GM23248 (cell line): ENCODE results near the gene SPPL2B. TPM values are rescaled to one million over a fixed set of nuclear protein-coding genes. Genes with fewer than 3 reads are reported as not detected.

Source experiments
- DNase-seq: peaks from one replicate; pipeline ENCODE4 v3.0.0-alpha.2; 2015
- H2AFZ ChIP-seq: fragments of 200-600 bp; sonication (generic); 2 replicates; pipeline ENCODE4 v1.6.1; 2016; ENCODE audit warnings: antibody characterized with exemption
- H3F3A ChIP-seq: fragments of 200-600 bp; sonication (generic); 2 replicates; pipeline ENCODE4 v1.6.1; 2016; ENCODE audit warnings: mild to moderate bottlenecking, antibody characterized with exemption, mixed run types; ENCODE audit not compliant: insufficient read depth
- H3K27ac ChIP-seq: fragments of 200-600 bp; sonication (generic); 2 replicates; pipeline ENCODE4 v1.5.1; 2016; ENCODE audit warnings: mild to moderate bottlenecking
- H3K27me3 ChIP-seq: fragments of 200-600 bp; sonication (generic); replicated peaks from 2 replicates; pipeline ENCODE4 v1.6.1; 2016; ENCODE audit warnings: mild to moderate bottlenecking; ENCODE audit not compliant: insufficient read depth
- H3K36me3 ChIP-seq: fragments of 200-600 bp; sonication (generic); 2 replicates; pipeline ENCODE4 v1.6.1; 2016; ENCODE audit warnings: low read depth, mild to moderate bottlenecking
- H3K4me1 ChIP-seq: fragments of 200-600 bp; sonication (generic); 2 replicates; pipeline ENCODE4 v1.6.1; 2016; ENCODE audit warnings: mild to moderate bottlenecking; ENCODE audit not compliant: insufficient read depth
- H3K4me2 ChIP-seq: fragments of 200-600 bp; sonication (generic); one replicate; pipeline ENCODE4 v1.6.1; 2016; ENCODE audit warnings: mild to moderate bottlenecking; ENCODE audit not compliant: unreplicated experiment
- H3K4me3 ChIP-seq: fragments of 200-600 bp; sonication (generic); 2 replicates; pipeline ENCODE4 v1.5.1; 2016; ENCODE audit warnings: mild to moderate bottlenecking
- H3K79me2 ChIP-seq: fragments of 200-600 bp; sonication (generic); 2 replicates; pipeline ENCODE4 v1.6.1; 2016; ENCODE audit warnings: mild to moderate bottlenecking; ENCODE audit not compliant: insufficient read depth
- H3K9ac ChIP-seq: fragments of 200-600 bp; sonication (generic); 2 replicates; pipeline ENCODE4 v1.6.1; 2016; ENCODE audit warnings: mild to moderate bottlenecking
- H3K9me2 ChIP-seq: fragments of 200-600 bp; sonication (generic); 2 replicates; pipeline ENCODE4 v1.6.1; 2016; ENCODE audit warnings: mixed run types, mild to moderate bottlenecking, moderate library complexity; ENCODE audit not compliant: insufficient read depth
- H3K9me3 ChIP-seq: fragments of 200-600 bp; sonication (generic); one replicate; pipeline ENCODE4 v1.6.1; 2017; ENCODE audit warnings: low read depth
- H4K20me1 ChIP-seq: fragments of 200-600 bp; sonication (generic); 2 replicates; pipeline ENCODE4 v1.6.0; 2016; ENCODE audit not compliant: insufficient read depth
- EZH2 ChIP-seq: fragments of 200-600 bp; sonication (generic); IDR thresholded peaks from 2 replicates; pipeline ENCODE4 v1.6.1; 2018; ENCODE audit warnings: antibody characterized with exemption, mild to moderate bottlenecking; ENCODE audit not compliant: insufficient read depth, poor library complexity, severe bottlenecking
- EZH2phosphoT487 ChIP-seq: fragments of 200-600 bp; sonication (generic); IDR thresholded peaks from 2 replicates; pipeline ENCODE4 v1.6.1; 2018; ENCODE audit warnings: antibody characterized with exemption, moderate library complexity, mild to moderate bottlenecking, low read depth; ENCODE audit not compliant: insufficient read depth
- WGBS, 2 experiments: methylation state at CpG; one replicate each; pipeline ENCODE4 v1.1.6; 2015 to 2017; ENCODE audit warnings: low lambda C conversion rate in 2 of 2, low coverage in 1 of 2; ENCODE audit errors: missing lambda C conversion rate in 2 of 2; 5-methylcytosine and 5-hydroxymethylcytosine counted together
- in situ Hi-C: fragments of 300-500 bp; cut with MboI; formaldehyde crosslinking; loops from 2 replicates; pipeline ENCODE4 v1.15.0; 2020
- polyA plus RNA-seq: library from polyadenylated mRNA; unstranded; fragments of >200 nt; fragmentation: Nextera tagmentation; extraction: Ambion mirVana; gene quantifications from 2 replicates; pipeline ENCODE4 v1.2.1, GENCODE V29; 2016
- total RNA-seq: library from RNA; depleted of rRNA; stranded (reverse); fragments of >200 nt; shearing (Covaris generic); gene quantifications from 2 replicates; pipeline ENCODE4 v1.2.3, GENCODE V29; 2014

Gene SPPL2B
- total and polyA plus RNA-seq, 2 experiments from 2014 or later: 38.9 to 43.0 TPM

DNA sequence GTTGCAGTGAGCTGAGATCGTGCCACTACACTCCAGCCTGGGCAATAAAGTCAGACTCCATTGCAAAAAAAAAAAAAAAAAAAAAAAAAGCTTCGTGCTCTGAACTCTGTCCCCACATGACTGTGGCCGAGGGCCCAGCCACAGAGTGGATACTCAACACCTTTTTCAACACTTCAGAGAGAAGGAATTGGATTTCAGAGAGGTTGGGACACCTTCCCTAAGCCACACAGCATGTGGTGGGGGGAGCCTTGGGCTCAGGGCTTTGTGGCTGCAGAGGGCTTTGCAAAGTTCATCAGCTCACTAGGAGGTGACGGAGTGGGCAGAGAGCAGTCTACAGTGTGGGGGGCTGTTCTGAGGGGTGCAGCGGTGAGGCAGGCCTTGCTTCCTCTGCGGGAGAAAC, 9.6 kb upstream of the SPPL2B start:
- H3K27me3 ChIP-seq: no peaks in the 10 kb centered on the region
- H4K20me1 ChIP-seq: no peaks in the 10 kb centered on the region
- TF ChIP-seq EZH2phosphoT487 (no peak), EZH2 (no peak)
- no peaks in the 10 kb centered on the region for H3K4me1 ChIP-seq
- no peak overlapping the region for H3K4me3 ChIP-seq
- no peak overlapping the region for H3K9ac ChIP-seq
- no peak overlapping the region for H2AFZ ChIP-seq
- in situ Hi-C loops: no loop called here
- no peaks in the 10 kb centered on the region for H3K36me3 ChIP-seq
- H3K79me2 ChIP-seq: no peaks in the 10 kb centered on the region
- no peaks in the 10 kb centered on the region for H3K9me2 ChIP-seq
- H3K4me2 ChIP-seq: no peak overlapping the region
- no peak for DNase-seq
- 74 to 90% methylated on average over 6 of the region's 6 CpGs for WGBS, 2 experiments
- peaks cover 12% of the 10 kb centered on the region; the same call in 1 of the 2 replicates for H3F3A ChIP-seq
- H3K9me3 ChIP-seq: no peaks in the 10 kb centered on the region
- no peak overlapping the region for H3K27ac ChIP-seq

- Histone ChIP-seq H4K20me1 (no peaks in the 10 kb centered on the region), H3F3A (peaks cover 12% of the 10 kb centered on the region; the same call in 1 of the 2 replicates), H3K4me1 (no peaks in the 10 kb centered on the region), H3K27ac (no peak overlapping the region), H3K4me2 (no peak overlapping the region), H3K4me3 (no peak overlapping the region), H3K36me3 (no peaks in the 10 kb centered on the region), H3K9me2 (no peaks in the 10 kb centered on the region), H2AFZ (no peak overlapping the region), H3K27me3 (no peaks in the 10 kb centered on the region), H3K79me2 (peaks cover 4% of the 10 kb centered on the region; the same call in 1 of the 2 replicates), H3K9ac (no peak overlapping the region), H3K9me3 (no peaks in the 10 kb centered on the region)
- 83 to 86% methylated on average over 16 to 20 of the region's 20 CpGs for WGBS, 2 experiments
- in situ Hi-C loops: no loop called here
- DNase-seq: no peak
- no peak for TF ChIP-seq EZH2phosphoT487
- no peak for TF ChIP-seq EZH2
Observed at GRCh38 chr19:2319551-2319950, 8.9 kb upstream of the SPPL2B start.

- H3F3A ChIP-seq: peaks cover 12% of the 10 kb centered on the region; the same call in 1 of the 2 replicates
- H3K9me3 ChIP-seq: no peaks in the 10 kb centered on the region
- H3K4me1 ChIP-seq: no peaks in the 10 kb centered on the region
- 52 to 61% methylated on average over 12 of the region's 12 CpGs for WGBS, 2 experiments
- H2AFZ ChIP-seq: no peak overlapping the region
- H3K9me2 ChIP-seq: no peaks in the 10 kb centered on the region
- H4K20me1 ChIP-seq: no peaks in the 10 kb centered on the region
- no peak overlapping the region for H3K4me2 ChIP-seq
- in situ Hi-C loops: no loop called here
- H3K27ac ChIP-seq: no peak overlapping the region
- no peaks in the 10 kb centered on the region for H3K27me3 ChIP-seq
- no peak for DNase-seq
- H3K4me3 ChIP-seq: no peak overlapping the region
- H3K36me3 ChIP-seq: no peaks in the 10 kb centered on the region
- peaks cover 9% of the 10 kb centered on the region; the same call in 1 of the 2 replicates for H3K79me2 ChIP-seq
- TF ChIP-seq EZH2phosphoT487 (no peak), EZH2 (no peak)
- H3K9ac ChIP-seq: no peak overlapping the region
Observed at GRCh38 chr19:2320049-2320448, 8.4 kb upstream of the SPPL2B start.

DNA sequence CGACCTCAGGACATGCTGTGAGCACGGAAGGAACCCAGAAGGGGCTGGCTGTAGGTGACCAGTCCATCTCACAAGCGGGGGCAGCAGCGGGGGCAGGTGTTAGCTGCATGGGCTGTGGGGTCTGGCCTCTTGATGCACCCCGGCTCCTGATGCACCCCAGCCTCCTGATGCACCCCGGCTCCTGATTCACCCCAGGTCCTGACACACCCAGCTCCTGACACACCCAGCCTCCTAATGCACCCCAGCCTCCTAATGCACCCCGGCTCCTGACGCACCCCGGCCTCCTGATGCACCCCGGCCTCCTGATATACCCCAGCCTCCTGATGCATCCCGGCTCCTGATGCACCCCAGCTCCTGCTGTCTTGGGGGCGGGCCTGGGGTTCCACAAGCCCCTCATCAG, 7.5 kb upstream of the SPPL2B start:
- no peak overlapping the region for H3K27ac ChIP-seq
- 87 to 93% methylated on average over 12 of the region's 12 CpGs for WGBS, 2 experiments
- TF ChIP-seq EZH2: no peak
- TF ChIP-seq EZH2phosphoT487: no peak
- DNase-seq: no peak
- H3K9me3 ChIP-seq: no peaks in the 10 kb centered on the region
- H3K9ac ChIP-seq: no peak overlapping the region
- H3K79me2 ChIP-seq: peaks cover 16% of the 10 kb centered on the region
- no peaks in the 10 kb centered on the region for H4K20me1 ChIP-seq
- no peak overlapping the region for H2AFZ ChIP-seq
- H3K4me3 ChIP-seq: no peak overlapping the region
- H3K4me2 ChIP-seq: no peak overlapping the region
- H3F3A ChIP-seq: peaks cover 12% of the 10 kb centered on the region; the same call in 1 of the 2 replicates
- no peaks in the 10 kb centered on the region for H3K4me1 ChIP-seq
- H3K9me2 ChIP-seq: no peaks in the 10 kb centered on the region
- no peaks in the 10 kb centered on the region for H3K36me3 ChIP-seq
- no peaks in the 10 kb centered on the region for H3K27me3 ChIP-seq
- in situ Hi-C loops: no loop called here
